WTC11 (cell line): ENCODE data around the gene PSMF1. TPM values are rescaled to one million over a fixed set of nuclear protein-coding genes. Genes with fewer than 3 reads are reported as not detected.

Source experiments
- CBFB ChIP-seq: sonication (generic); formaldehyde crosslinking; IDR thresholded peaks from 2 replicates; pipeline ENCODE4 v1.8.1; 2022; ENCODE audit warnings: mild to moderate bottlenecking, low read depth, missing genetic modification reagents
- E2F5 ChIP-seq: sonication (generic); formaldehyde crosslinking; IDR thresholded peaks from 2 replicates; pipeline ENCODE4 v1.8.1; 2022; ENCODE audit warnings: mild to moderate bottlenecking, moderate library complexity, missing genetic modification reagents
- ESRRA ChIP-seq: sonication (generic); formaldehyde crosslinking; IDR thresholded peaks from 2 replicates; pipeline ENCODE4 v1.8.1; 2022; ENCODE audit warnings: mild to moderate bottlenecking, missing genetic modification reagents, borderline replicate concordance
- FOXP4 ChIP-seq: sonication (generic); formaldehyde crosslinking; IDR thresholded peaks from 2 replicates; pipeline ENCODE4 v1.8.0; 2022; ENCODE audit warnings: mild to moderate bottlenecking, missing genetic modification reagents
- GTF2I ChIP-seq: fragments of 250-450 bp; sonication (Bioruptor Pico); conservative IDR thresholded peaks from 2 replicates; pipeline ENCODE4 v1.4.0; 2021; ENCODE audit warnings: mild to moderate bottlenecking
- KAT7 ChIP-seq: sonication (generic); formaldehyde crosslinking; IDR thresholded peaks from 2 replicates; pipeline ENCODE4 v1.8.1; 2023; ENCODE audit warnings: missing genetic modification reagents, mild to moderate bottlenecking, borderline replicate concordance
- NFE2L1 ChIP-seq: sonication (generic); formaldehyde crosslinking; IDR thresholded peaks from 2 replicates; pipeline ENCODE4 v1.8.1; 2023; ENCODE audit warnings: missing genetic modification reagents
- NR3C1 ChIP-seq: sonication (generic); formaldehyde crosslinking; conservative IDR thresholded peaks from 2 replicates; pipeline ENCODE4 v1.8.1; 2023; ENCODE audit warnings: low read depth, mild to moderate bottlenecking, missing genetic modification reagents
- PRDM15 ChIP-seq: sonication (generic); formaldehyde crosslinking; IDR thresholded peaks from 2 replicates; pipeline ENCODE4 v1.8.0; 2022; ENCODE audit warnings: missing genetic modification reagents
- PRRX2 ChIP-seq: fragments of 250-450 bp; sonication (Bioruptor Pico); IDR thresholded peaks from 2 replicates; pipeline ENCODE4 v1.8.0; 2021; ENCODE audit warnings: mild to moderate bottlenecking
- TEAD1 ChIP-seq: sonication (generic); formaldehyde crosslinking; IDR thresholded peaks from 2 replicates; pipeline ENCODE4 v1.8.0; 2022; ENCODE audit warnings: mild to moderate bottlenecking, missing genetic modification reagents
- ZNF512 ChIP-seq: sonication (generic); formaldehyde crosslinking; IDR thresholded peaks from 2 replicates; pipeline ENCODE4 v1.8.1; 2022; ENCODE audit warnings: missing genetic modification reagents, borderline replicate concordance
- ZNF671 ChIP-seq: fragments of 250-450 bp; sonication (Bioruptor Pico); IDR thresholded peaks from 2 replicates; pipeline ENCODE4 v1.8.0; 2021; ENCODE audit warnings: mild to moderate bottlenecking
- total RNA-seq: library from RNA; stranded (reverse); gene quantifications from 3 replicates; pipeline ENCODE4 v1.2.3, GENCODE V29; 2021
- TF ChIP-seq, protein P1 (sequence below): sonication (generic); formaldehyde crosslinking; IDR thresholded peaks from 2 replicates; pipeline ENCODE4 v1.8.0; 2023; ENCODE audit warnings: missing genetic modification reagents, mild to moderate bottlenecking, borderline replicate concordance
- TF ChIP-seq, protein P2 (sequence below): sonication (generic); formaldehyde crosslinking; conservative IDR thresholded peaks from 2 replicates; pipeline ENCODE4 v1.8.1; 2023; ENCODE audit warnings: mild to moderate bottlenecking, low read depth, missing genetic modification reagents, moderate library complexity

Gene PSMF1
- total RNA-seq, 1 experiment from 2014 or later = 113 TPM

DNA sequence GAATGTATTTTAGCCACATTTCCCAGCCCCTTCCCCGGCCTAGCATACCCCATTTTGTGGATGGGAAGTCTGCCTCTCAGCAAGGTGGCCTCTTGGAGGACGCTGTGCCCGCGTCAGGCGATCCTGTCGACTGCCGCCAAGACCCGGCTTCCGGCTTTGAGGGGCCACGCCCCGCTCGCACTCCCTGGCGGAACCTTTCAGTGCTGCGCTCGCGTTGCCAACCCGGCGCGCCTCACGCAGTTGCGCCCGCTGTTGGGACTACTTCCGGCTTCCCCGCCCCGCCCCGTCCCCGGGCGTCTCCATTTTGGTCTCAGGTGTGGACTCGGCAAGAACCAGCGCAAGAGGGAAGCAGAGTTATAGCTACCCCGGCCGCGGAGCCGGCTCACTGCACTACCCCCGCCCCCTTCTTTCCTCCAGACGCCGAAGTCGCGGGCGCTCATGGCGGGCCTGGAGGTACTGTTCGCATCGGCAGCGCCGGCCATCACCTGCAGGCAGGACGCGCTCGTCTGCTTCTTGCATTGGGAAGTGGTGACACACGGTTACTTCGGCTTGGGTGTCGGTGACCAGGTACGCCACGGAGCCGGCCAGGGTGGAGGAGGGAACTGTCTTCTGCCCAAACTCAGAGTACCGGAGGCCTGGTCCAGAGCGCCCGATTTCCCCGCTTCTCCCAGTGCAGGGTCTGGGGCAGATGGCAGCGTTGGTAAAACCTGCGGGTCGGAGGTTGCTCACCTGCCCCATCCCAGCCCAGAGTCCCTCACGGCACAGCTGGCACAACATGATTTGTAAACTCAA lies at the start of gene PSMF1 (continued):
- TF ChIP-seq FOXP4 (CRISPR knock-in tag) (peak; percentile 62; the same call in 1 of the 2 replicates), PRRX2 (CRISPR knock-in tag) (no peak), NR3C1 (CRISPR knock-in tag) (no peak), ZNF671 (CRISPR knock-in tag) (no peak), CBFB (CRISPR knock-in tag) (peak; percentile 81; the same call in 1 of the 2 replicates), PRDM15 (CRISPR knock-in tag) (peak; percentile 76), KAT7 (CRISPR knock-in tag) (no peak; the same call in 1 of the 2 replicates), E2F5 (CRISPR knock-in tag) (peak; percentile 57; the same call in 1 of the 2 replicates), NFE2L1 (CRISPR knock-in tag) (peak; percentile 73), ESRRA (CRISPR knock-in tag) (no peak), GTF2I (CRISPR knock-in tag) (no peak), ZNF512 (no peak), TEAD1 (CRISPR knock-in tag) (no peak; the same call in 1 of the 2 replicates)
- TF ChIP-seq, protein P1, sequence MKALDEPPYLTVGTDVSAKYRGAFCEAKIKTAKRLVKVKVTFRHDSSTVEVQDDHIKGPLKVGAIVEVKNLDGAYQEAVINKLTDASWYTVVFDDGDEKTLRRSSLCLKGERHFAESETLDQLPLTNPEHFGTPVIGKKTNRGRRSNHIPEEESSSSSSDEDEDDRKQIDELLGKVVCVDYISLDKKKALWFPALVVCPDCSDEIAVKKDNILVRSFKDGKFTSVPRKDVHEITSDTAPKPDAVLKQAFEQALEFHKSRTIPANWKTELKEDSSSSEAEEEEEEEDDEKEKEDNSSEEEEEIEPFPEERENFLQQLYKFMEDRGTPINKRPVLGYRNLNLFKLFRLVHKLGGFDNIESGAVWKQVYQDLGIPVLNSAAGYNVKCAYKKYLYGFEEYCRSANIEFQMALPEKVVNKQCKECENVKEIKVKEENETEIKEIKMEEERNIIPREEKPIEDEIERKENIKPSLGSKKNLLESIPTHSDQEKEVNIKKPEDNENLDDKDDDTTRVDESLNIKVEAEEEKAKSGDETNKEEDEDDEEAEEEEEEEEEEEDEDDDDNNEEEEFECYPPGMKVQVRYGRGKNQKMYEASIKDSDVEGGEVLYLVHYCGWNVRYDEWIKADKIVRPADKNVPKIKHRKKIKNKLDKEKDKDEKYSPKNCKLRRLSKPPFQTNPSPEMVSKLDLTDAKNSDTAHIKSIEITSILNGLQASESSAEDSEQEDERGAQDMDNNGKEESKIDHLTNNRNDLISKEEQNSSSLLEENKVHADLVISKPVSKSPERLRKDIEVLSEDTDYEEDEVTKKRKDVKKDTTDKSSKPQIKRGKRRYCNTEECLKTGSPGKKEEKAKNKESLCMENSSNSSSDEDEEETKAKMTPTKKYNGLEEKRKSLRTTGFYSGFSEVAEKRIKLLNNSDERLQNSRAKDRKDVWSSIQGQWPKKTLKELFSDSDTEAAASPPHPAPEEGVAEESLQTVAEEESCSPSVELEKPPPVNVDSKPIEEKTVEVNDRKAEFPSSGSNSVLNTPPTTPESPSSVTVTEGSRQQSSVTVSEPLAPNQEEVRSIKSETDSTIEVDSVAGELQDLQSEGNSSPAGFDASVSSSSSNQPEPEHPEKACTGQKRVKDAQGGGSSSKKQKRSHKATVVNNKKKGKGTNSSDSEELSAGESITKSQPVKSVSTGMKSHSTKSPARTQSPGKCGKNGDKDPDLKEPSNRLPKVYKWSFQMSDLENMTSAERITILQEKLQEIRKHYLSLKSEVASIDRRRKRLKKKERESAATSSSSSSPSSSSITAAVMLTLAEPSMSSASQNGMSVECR (CRISPR knock-in tag) = peak; percentile 89; the same call in 1 of the 2 replicates
- TF ChIP-seq, protein P2, sequence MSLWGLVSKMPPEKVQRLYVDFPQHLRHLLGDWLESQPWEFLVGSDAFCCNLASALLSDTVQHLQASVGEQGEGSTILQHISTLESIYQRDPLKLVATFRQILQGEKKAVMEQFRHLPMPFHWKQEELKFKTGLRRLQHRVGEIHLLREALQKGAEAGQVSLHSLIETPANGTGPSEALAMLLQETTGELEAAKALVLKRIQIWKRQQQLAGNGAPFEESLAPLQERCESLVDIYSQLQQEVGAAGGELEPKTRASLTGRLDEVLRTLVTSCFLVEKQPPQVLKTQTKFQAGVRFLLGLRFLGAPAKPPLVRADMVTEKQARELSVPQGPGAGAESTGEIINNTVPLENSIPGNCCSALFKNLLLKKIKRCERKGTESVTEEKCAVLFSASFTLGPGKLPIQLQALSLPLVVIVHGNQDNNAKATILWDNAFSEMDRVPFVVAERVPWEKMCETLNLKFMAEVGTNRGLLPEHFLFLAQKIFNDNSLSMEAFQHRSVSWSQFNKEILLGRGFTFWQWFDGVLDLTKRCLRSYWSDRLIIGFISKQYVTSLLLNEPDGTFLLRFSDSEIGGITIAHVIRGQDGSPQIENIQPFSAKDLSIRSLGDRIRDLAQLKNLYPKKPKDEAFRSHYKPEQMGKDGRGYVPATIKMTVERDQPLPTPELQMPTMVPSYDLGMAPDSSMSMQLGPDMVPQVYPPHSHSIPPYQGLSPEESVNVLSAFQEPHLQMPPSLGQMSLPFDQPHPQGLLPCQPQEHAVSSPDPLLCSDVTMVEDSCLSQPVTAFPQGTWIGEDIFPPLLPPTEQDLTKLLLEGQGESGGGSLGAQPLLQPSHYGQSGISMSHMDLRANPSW = peak; percentile 88; the same call in 1 of the 2 replicates
